Activated CD4-positive, alpha-beta T cell treated with anti-CD3 and anti-CD28 coated beads, Interleukin-2, amount 10 ng/mL, durations not matched to agents 24 days and 14 days (primary cell): ENCODE measurements around the gene TNS1. TPM values are rescaled to one million over a fixed set of nuclear protein-coding genes. Genes with fewer than 3 reads are reported as not detected.

Source experiments
- DNase-seq: peaks from one replicate; pipeline ENCODE4 v3.0.0; 2022
- H3K27ac Mint-ChIP-seq: one replicate; pipeline ENCODE4 v1.8.0; 2022; ENCODE audit warnings: mild to moderate bottlenecking, mixed read lengths
- H3K27me3 Mint-ChIP-seq: one replicate; pipeline ENCODE4 v1.8.0; 2022; ENCODE audit warnings: mixed read lengths
- H3K36me3 Mint-ChIP-seq: one replicate; pipeline ENCODE4 v1.8.0; 2022; ENCODE audit warnings: low read depth, mild to moderate bottlenecking, mixed read lengths
- H3K4me1 Mint-ChIP-seq: one replicate; pipeline ENCODE4 v1.8.0; 2021; ENCODE audit warnings: mixed read lengths
- H3K4me3 Mint-ChIP-seq: one replicate; pipeline ENCODE4 v1.8.0; 2022; ENCODE audit warnings: mild to moderate bottlenecking, moderate library complexity, mixed read lengths
- H3K9me3 Mint-ChIP-seq: one replicate; pipeline ENCODE4 v1.8.0; 2021; ENCODE audit warnings: mixed read lengths
- intact Hi-C: fragments of 100-400 bp; cut with micrococcal nuclease; formaldehyde crosslinking; loops from one replicate; pipeline ENCODE4 v1.15.1; 2023
- total RNA-seq: library from RNA; stranded (reverse); gene quantifications from 2 replicates; pipeline ENCODE4 v1.2.3, GENCODE V29; 2022

The TNS1 gene
- total RNA-seq, 1 donor from 2014 or later = 0.70 TPM

GRCh38 chr2:217868265-217868892 is 134.4 kb downstream of the TNS1 start:
- no peaks in the 10 kb centered on the region for H3K36me3 Mint-ChIP-seq
- H3K4me1 Mint-ChIP-seq = no peaks in the 10 kb centered on the region
- H3K27ac Mint-ChIP-seq = no peak overlapping the region
- H3K9me3 Mint-ChIP-seq = no peaks in the 10 kb centered on the region
- DNase-seq = no peak
- intact Hi-C loops = no loop called here
- H3K27me3 Mint-ChIP-seq = no peaks in the 10 kb centered on the region
- H3K4me3 Mint-ChIP-seq = no peak overlapping the region

- intact Hi-C loops = no loop called here
- no peaks in the 10 kb centered on the region for H3K4me1 Mint-ChIP-seq
Measured at GRCh38 chr2:217866457-217866856, 136.3 kb downstream of the TNS1 start.

GRCh38 chr2:217864963-217865772 is 137.6 kb downstream of the TNS1 start:
- Mint-ChIP-seq H3K4me3 (no peak overlapping the region), H3K9me3 (no peaks in the 10 kb centered on the region), H3K4me1 (no peaks in the 10 kb centered on the region), H3K27me3 (no peaks in the 10 kb centered on the region), H3K27ac (no peak overlapping the region), H3K36me3 (no peaks in the 10 kb centered on the region)
- intact Hi-C loops = no loop called here
- no peak for DNase-seq

More at GRCh38 chr2:217866457-217866856, 136.3 kb downstream of the TNS1 start:
- Mint-ChIP-seq H3K27ac (no peak overlapping the region), H3K36me3 (no peaks in the 10 kb centered on the region), H3K27me3 (no peaks in the 10 kb centered on the region), H3K4me3 (no peak overlapping the region), H3K9me3 (no peaks in the 10 kb centered on the region)
- DNase-seq = no peak

GRCh38 chr2:217863883-217864282 is 138.9 kb downstream of the TNS1 start:
- intact Hi-C loops = no loop called here
- H3K27ac Mint-ChIP-seq = no peak overlapping the region
- no peak overlapping the region for H3K4me3 Mint-ChIP-seq
- H3K27me3 Mint-ChIP-seq = no peaks in the 10 kb centered on the region
- H3K4me1 Mint-ChIP-seq = no peaks in the 10 kb centered on the region
- H3K9me3 Mint-ChIP-seq = no peaks in the 10 kb centered on the region
- DNase-seq = no peak
- no peaks in the 10 kb centered on the region for H3K36me3 Mint-ChIP-seq

- no peak for DNase-seq
- intact Hi-C loops = no loop called here
- Mint-ChIP-seq H3K27me3 (no peaks in the 10 kb centered on the region), H3K4me1 (no peaks in the 10 kb centered on the region), H3K36me3 (no peaks in the 10 kb centered on the region), H3K27ac (no peak overlapping the region), H3K9me3 (no peaks in the 10 kb centered on the region), H3K4me3 (no peak overlapping the region)
Measured at GRCh38 chr2:217861334-217861877, 141.4 kb downstream of the TNS1 start.

GRCh38 chr2:217859926-217860325 is 142.9 kb downstream of the TNS1 start:
- no peak overlapping the region for H3K27ac Mint-ChIP-seq

GRCh38 chr2:217858519-217859491 is 144.0 kb downstream of the TNS1 start:
- no peak for DNase-seq
- no peaks in the 10 kb centered on the region for H3K36me3 Mint-ChIP-seq
- H3K4me3 Mint-ChIP-seq = no peak overlapping the region
- H3K27ac Mint-ChIP-seq = no peak overlapping the region
- no peaks in the 10 kb centered on the region for H3K27me3 Mint-ChIP-seq
- intact Hi-C loops = no loop called here
- no peaks in the 10 kb centered on the region for H3K4me1 Mint-ChIP-seq
- no peaks in the 10 kb centered on the region for H3K9me3 Mint-ChIP-seq

More at GRCh38 chr2:217859926-217860325, 142.9 kb downstream of the TNS1 start:
- H3K36me3 Mint-ChIP-seq = no peaks in the 10 kb centered on the region
- H3K27me3 Mint-ChIP-seq = no peaks in the 10 kb centered on the region
- no peak overlapping the region for H3K4me3 Mint-ChIP-seq
- no peaks in the 10 kb centered on the region for H3K9me3 Mint-ChIP-seq
- no peak for DNase-seq
- intact Hi-C loops = no loop called here
- H3K4me1 Mint-ChIP-seq = no peaks in the 10 kb centered on the region

GRCh38 chr2:217857624-217858506 is 144.9 kb downstream of the TNS1 start:
- no peaks in the 10 kb centered on the region for H3K36me3 Mint-ChIP-seq
- H3K4me1 Mint-ChIP-seq = no peaks in the 10 kb centered on the region
- H3K4me3 Mint-ChIP-seq = no peak overlapping the region
- H3K27ac Mint-ChIP-seq = no peak overlapping the region
- H3K27me3 Mint-ChIP-seq = no peaks in the 10 kb centered on the region
- H3K9me3 Mint-ChIP-seq = no peaks in the 10 kb centered on the region
- intact Hi-C loops = no loop called here
- DNase-seq = no peak

- no peaks in the 10 kb centered on the region for H3K36me3 Mint-ChIP-seq
- H3K4me1 Mint-ChIP-seq = no peaks in the 10 kb centered on the region
- no peaks in the 10 kb centered on the region for H3K9me3 Mint-ChIP-seq
- intact Hi-C loops = no loop called here
- no peaks in the 10 kb centered on the region for H3K27me3 Mint-ChIP-seq
- H3K4me3 Mint-ChIP-seq = no peak overlapping the region
- DNase-seq = no peak
- no peak overlapping the region for H3K27ac Mint-ChIP-seq
Measured at GRCh38 chr2:217856871-217857270, 145.9 kb downstream of the TNS1 start.

GRCh38 chr2:217856159-217856558 is 146.6 kb downstream of the TNS1 start:
- Mint-ChIP-seq H3K4me3 (no peak overlapping the region), H3K27me3 (no peaks in the 10 kb centered on the region), H3K27ac (no peak overlapping the region), H3K9me3 (no peaks in the 10 kb centered on the region), H3K4me1 (no peaks in the 10 kb centered on the region), H3K36me3 (no peaks in the 10 kb centered on the region)
- DNase-seq = no peak
- intact Hi-C loops = no loop called here

- Mint-ChIP-seq H3K4me1 (no peaks in the 10 kb centered on the region), H3K27me3 (peaks cover 2% of the 10 kb centered on the region), H3K4me3 (no peak overlapping the region), H3K27ac (no peak overlapping the region), H3K36me3 (no peaks in the 10 kb centered on the region), H3K9me3 (no peaks in the 10 kb centered on the region)
- intact Hi-C loops = no loop called here
- no peak for DNase-seq
Measured at GRCh38 chr2:217854684-217855420, 147.9 kb downstream of the TNS1 start.

- H3K27me3 Mint-ChIP-seq = peaks cover 2% of the 10 kb centered on the region
- H3K4me1 Mint-ChIP-seq = no peaks in the 10 kb centered on the region
- intact Hi-C loops = no loop called here
- H3K36me3 Mint-ChIP-seq = no peaks in the 10 kb centered on the region
- no peak for DNase-seq
- H3K4me3 Mint-ChIP-seq = no peak overlapping the region
- H3K9me3 Mint-ChIP-seq = no peaks in the 10 kb centered on the region
- H3K27ac Mint-ChIP-seq = no peak overlapping the region
Measured at GRCh38 chr2:217853961-217854360, 148.8 kb downstream of the TNS1 start.
